ENCODE results near the gene PLPPR3. TPM values are rescaled to one million over a fixed set of nuclear protein-coding genes. Genes with fewer than 3 reads are reported as not detected.

The PLPPR3 gene, protein sequence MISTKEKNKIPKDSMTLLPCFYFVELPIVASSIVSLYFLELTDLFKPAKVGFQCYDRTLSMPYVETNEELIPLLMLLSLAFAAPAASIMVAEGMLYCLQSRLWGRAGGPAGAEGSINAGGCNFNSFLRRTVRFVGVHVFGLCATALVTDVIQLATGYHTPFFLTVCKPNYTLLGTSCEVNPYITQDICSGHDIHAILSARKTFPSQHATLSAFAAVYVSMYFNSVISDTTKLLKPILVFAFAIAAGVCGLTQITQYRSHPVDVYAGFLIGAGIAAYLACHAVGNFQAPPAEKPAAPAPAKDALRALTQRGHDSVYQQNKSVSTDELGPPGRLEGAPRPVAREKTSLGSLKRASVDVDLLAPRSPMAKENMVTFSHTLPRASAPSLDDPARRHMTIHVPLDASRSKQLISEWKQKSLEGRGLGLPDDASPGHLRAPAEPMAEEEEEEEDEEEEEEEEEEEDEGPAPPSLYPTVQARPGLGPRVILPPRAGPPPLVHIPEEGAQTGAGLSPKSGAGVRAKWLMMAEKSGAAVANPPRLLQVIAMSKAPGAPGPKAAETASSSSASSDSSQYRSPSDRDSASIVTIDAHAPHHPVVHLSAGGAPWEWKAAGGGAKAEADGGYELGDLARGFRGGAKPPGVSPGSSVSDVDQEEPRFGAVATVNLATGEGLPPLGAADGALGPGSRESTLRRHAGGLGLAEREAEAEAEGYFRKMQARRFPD
- not detected for total RNA-seq

DNA sequence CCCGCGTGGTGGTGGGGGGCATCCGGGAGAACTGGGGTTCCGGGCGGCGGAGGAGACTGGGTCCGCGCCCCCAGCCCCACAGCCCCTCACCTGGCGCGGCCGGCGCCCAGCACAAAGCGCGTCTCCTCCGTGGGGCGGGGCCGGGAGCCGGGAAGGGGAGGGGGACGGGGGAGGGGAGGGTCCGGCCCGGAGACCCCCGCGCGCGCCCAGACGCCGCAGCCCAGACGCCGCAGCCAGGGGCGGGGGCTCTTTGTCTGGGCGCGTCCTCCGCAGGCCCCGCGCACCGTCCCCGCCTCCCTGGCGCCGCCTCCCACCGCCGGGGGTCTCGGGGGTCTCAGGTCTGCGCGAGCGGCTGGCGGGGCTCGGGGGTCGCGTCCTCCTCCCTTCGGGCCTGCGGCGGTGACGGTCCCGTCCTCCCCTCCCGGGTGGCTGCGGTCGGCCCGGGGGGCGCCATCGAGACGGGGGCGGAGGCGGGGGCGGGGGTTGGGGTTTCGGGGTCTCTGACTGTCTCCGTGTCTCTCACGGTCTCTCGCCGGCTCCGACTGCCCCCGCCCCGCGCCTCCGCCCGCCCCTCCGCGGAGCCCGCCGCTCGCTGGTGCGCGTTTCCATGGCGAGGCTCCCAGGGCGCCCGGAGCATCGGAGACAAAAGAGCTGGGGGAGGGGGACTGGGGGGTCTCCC lies at the start of gene PLPPR3:
Gene PLPPR3, minus strand, starts transcription at position 131 of the 679 bp plus-strand sequence. CDS start 396 bp downstream, outside the sequence.
- H3K27me3 Mint-ChIP-seq = no peaks in the 10 kb centered on the region
- no peak within 1 kb of the TSS for H3K27ac Mint-ChIP-seq

DNA sequence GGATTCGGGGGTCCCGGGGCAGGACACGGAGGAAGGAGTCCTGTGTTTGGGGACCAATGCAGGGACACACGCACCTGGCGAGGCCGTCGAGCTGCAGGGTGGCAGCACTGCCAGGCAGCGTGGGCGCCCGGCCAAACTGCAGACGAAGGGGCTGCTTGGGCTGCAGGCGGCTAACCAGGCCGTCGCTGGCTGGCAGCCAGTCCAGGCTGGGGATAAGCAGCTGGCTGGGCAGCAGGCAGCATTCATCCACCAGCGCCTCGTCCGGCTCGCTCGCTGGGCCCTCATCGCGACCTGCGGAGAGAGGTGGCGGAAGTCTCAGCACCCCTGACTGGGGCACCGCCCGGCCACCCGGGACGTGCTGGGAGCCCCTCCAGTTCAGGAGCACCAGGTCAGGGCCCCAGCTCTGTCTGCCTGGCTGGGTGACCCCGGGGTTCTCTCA lies 49.2 kb upstream of the PLPPR3 start:
- Mint-ChIP-seq H3K4me1 (peaks cover 4% of the 10 kb centered on the region), H3K27me3 (no peaks in the 10 kb centered on the region), H3K36me3 (ENCODE audit: low read depth) (peaks cover 35% of the 10 kb centered on the region), H3K9me3 (no peaks in the 10 kb centered on the region), H3K4me3 (no peak overlapping the region), H3K27ac (no peak overlapping the region)
- no peak for ATAC-seq (replicated peaks)

More for the DNA sequence above, at the start of gene PLPPR3:
- peaks cover 3% of the 10 kb centered on the region for H3K36me3 Mint-ChIP-seq (ENCODE audit: low read depth)
- no peaks in the 10 kb centered on the region for H3K9me3 Mint-ChIP-seq
- H3K4me3 Mint-ChIP-seq = no peak within 1 kb of the TSS
- H3K4me1 Mint-ChIP-seq = peaks cover 2% of the 10 kb centered on the region
- no peak for ATAC-seq (replicated peaks)

DNA sequence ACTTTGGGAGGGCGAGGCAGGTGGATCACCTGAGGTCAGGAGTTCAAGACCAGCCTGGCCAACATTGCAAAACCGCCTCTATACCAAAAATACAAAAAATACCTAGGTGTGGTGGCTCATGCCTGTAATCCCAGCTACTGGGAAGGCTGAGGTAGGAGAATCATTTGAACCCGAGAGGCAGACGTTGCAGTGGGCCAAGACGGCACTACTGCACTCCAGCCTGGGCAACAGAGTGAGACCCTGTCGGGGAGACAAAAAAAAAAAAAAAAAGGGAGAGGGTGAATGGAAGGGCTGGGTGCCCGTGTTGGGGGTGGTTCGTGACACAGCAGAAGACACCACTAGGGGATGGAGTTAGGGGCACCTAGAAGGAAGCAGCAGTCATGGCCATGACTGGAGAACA lies 48.6 kb upstream of the PLPPR3 start:
- no peaks in the 10 kb centered on the region for H3K9me3 Mint-ChIP-seq
- H3K27ac Mint-ChIP-seq = no peak overlapping the region
- peaks cover 4% of the 10 kb centered on the region for H3K4me1 Mint-ChIP-seq
- H3K27me3 Mint-ChIP-seq = no peaks in the 10 kb centered on the region
- no peak overlapping the region for H3K4me3 Mint-ChIP-seq
- H3K36me3 Mint-ChIP-seq (ENCODE audit: low read depth) = peaks cover 29% of the 10 kb centered on the region
- no peak for ATAC-seq (replicated peaks)

DNA sequence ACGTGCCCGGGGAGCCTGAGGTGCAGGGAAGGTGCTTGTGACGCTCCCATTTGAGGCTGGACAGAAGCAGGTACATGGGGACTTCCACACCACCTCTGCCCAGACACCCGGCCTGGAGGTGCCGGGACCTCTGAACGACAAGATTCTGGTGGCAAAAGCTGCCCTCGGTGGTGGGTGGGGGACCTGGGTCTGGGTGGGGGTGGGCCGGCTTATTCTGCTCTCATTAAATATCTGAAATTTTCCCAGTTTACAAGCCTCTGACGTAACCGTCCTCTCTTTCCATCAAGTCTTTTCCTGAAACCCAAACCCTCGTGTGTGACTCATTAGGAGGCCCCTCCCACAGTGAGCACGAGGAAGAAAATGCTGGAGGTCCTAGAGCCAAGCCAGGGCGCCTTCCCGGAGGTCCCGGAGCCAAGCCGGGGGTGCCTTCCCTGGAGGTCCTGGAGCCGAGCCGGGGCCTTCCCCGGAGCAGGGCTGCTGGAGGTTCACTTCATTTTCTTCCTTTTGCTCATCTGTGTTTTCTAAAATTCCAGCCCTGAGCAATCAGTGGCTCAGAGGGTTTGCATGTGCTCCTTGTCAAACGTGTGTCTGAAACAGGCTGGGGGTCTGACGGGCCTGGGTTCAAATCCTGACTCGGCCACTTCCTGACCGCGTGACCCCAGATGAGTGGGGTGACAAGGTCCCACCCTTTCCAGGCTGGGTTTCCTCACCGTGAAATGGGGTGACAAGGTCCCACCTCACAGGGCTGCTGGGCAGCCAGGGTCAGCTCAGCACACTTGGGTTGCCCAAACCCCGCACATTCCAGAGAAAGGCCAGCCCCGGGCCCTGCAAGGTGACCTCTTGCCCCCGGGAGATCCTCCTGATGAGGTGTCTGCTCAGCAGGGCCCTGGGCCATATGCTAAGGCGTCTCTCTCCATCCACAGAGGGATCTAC lies 47.8 kb upstream of the PLPPR3 start:
- H3K27me3 Mint-ChIP-seq = no peaks in the 10 kb centered on the region
- no peaks in the 10 kb centered on the region for H3K9me3 Mint-ChIP-seq

DNA sequence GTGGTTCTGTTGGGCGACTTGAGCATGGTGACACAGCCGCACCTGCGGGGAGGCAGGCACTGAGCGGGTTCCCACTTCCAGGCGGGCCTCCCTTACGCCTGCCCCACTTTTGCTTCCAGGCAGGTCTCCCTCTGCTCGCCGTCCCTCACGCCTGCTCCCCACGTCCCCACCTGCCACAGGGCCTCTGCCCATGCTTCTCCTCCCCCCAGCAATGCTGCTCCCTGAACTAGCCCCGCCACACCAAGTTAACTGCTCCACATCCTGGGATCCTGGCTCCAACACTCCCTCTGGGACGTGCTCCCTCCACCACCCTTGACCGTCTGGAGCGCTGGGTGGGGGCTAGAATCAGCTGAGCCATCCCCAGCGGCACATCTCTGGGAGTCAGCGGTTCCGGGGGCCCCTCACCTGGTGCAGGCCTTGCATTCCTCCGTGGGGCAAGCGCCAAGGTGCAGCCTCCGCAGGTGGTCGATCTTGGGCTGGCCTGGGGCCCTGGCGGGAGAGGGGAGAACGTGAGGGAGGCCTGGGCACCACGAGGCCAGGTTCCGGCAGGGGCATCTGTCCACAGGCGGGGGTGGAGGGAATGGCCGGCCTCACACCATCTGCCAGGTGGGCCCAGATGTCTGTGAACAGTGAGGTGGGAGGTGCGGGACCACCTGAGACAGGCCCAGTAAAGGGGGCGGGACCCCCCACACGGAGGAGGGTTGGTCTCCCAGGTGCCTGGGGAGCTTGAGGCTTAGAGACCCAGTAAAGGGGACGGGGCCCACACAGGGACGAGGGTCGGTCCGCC lies 46.9 kb upstream of the PLPPR3 start:
- no peak for ATAC-seq (replicated peaks)
- Mint-ChIP-seq H3K27ac (no peak overlapping the region), H3K9me3 (no peaks in the 10 kb centered on the region), H3K27me3 (no peaks in the 10 kb centered on the region), H3K4me3 (no peak overlapping the region), H3K36me3 (ENCODE audit: low read depth) (peaks cover 29% of the 10 kb centered on the region), H3K4me1 (peaks cover 4% of the 10 kb centered on the region)

More for the DNA sequence above, 47.8 kb upstream of the PLPPR3 start:
- ATAC-seq (replicated peaks) = no peak
- peaks cover 29% of the 10 kb centered on the region for H3K36me3 Mint-ChIP-seq (ENCODE audit: low read depth)
- H3K27ac Mint-ChIP-seq = no peak overlapping the region
- H3K4me3 Mint-ChIP-seq = no peak overlapping the region
- H3K4me1 Mint-ChIP-seq = peaks cover 4% of the 10 kb centered on the region

DNA sequence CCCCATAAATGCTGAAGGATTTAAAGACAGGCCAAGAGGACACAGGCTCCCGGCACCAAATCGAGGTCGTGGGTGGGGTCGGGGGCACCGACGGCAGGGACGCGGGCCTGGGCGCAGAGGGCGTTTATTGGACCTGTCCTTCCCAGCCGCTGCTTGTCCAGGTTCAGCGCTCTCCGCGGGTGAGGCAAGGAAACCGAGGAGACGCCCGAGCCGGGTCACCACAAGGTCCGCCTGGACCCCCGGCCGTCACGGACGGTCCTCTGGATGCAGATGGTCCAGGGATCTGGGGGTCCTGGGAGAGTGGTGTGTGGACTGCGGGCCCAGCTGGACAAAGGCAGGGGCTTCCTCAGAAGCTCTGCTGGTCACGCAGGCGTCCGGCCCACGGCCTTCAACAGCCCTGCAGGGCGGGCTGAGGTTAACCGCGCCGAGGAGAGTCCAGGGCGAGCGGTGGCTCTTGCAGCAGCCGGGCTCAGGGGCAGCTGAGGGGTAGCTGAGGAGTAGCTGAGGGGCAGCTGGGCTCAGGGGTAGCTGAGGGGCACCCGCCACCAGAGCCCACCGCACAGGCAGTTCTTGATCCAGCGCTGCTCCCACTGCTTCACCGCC lies 46.2 kb upstream of the PLPPR3 start:
- ATAC-seq (replicated peaks) = no peak
- H3K36me3 Mint-ChIP-seq (ENCODE audit: low read depth) = peaks cover 29% of the 10 kb centered on the region
- no peak overlapping the region for H3K27ac Mint-ChIP-seq
- no peaks in the 10 kb centered on the region for H3K9me3 Mint-ChIP-seq
- H3K4me3 Mint-ChIP-seq = no peak overlapping the region
- peaks cover 4% of the 10 kb centered on the region for H3K4me1 Mint-ChIP-seq
- H3K27me3 Mint-ChIP-seq = no peaks in the 10 kb centered on the region

DNA sequence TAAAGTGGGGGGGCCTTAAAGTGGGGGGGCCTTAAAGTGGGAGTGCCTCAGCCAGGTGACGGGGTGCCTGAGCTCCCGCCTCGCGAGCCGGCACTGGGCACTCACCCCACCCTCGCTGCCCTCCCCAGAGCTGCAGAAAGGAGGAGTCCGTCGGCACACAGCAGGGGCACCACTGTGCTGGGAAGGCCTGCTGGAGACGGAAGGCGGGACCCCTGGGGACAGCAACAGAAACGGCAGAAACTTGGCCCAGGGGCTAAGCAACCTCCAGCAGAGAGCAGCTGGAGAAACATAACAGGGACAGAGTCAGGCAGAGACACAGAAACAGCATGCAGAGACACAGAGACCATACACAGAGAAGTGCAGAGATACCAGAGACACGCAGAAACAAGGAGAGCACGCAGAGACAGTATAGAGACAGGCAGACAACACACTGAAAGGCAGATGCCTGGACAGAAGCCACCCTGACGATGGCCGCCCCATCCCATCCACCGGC lies 45.6 kb upstream of the PLPPR3 start:
- Mint-ChIP-seq H3K27ac (no peak overlapping the region), H3K27me3 (no peaks in the 10 kb centered on the region), H3K36me3 (ENCODE audit: low read depth) (peaks cover 29% of the 10 kb centered on the region), H3K9me3 (no peaks in the 10 kb centered on the region), H3K4me1 (peaks cover 4% of the 10 kb centered on the region), H3K4me3 (no peak overlapping the region)
- ATAC-seq (replicated peaks) = no peak

DNA sequence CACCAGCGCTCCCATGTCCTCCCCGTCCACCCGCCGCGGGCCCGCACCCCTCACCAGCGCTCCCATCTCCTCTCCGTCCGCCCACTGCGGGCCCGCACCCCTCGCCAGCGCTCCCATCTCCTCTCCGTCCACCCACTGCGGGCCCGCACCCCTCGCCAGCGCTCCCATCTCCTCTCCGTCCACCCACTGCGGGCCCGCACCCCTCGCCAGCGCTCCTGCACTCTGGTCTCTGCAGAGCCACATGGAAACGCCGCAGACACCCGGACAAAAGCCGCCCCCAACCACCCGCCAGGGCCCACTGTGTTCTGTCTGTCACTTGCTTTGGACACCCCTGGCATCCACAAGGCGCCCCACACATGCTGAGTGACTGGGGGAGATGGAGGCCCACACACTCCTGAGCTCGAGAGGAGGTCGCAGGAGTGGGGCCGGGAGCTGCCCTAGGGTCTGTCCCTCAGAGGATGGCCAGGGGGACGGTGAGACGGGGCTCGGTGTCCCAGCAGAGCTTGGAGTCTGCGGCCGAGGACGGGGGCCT lies 45.1 kb upstream of the PLPPR3 start:
- no peak overlapping the region for H3K4me3 Mint-ChIP-seq
- no peak overlapping the region for H3K27ac Mint-ChIP-seq
- H3K9me3 Mint-ChIP-seq = no peaks in the 10 kb centered on the region
- H3K36me3 Mint-ChIP-seq (ENCODE audit: low read depth) = peaks cover 29% of the 10 kb centered on the region
- H3K4me1 Mint-ChIP-seq = peaks cover 4% of the 10 kb centered on the region
- no peak for ATAC-seq (replicated peaks)
- H3K27me3 Mint-ChIP-seq = no peaks in the 10 kb centered on the region

DNA sequence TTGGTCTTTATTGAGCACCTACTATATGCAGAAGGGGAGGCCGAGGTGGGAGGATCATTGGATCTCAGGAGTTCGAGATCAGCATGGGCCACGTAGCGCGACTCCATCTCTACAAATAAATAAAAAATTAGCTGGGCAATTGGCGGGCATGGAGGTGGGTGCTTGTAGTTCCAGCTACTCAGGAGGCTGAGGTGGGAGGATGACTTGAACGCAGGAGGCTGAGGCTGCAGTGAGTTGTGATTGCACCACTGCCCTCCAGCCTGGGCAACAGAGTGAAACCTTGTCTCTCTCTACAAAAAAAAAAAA lies 41.5 kb upstream of the PLPPR3 start:
- Mint-ChIP-seq H3K9me3 (no peaks in the 10 kb centered on the region), H3K4me3 (peak overlapping the region; percentile 71), H3K27ac (peak overlapping the region; percentile 81), H3K4me1 (peaks cover 4% of the 10 kb centered on the region), H3K27me3 (no peaks in the 10 kb centered on the region), H3K36me3 (ENCODE audit: low read depth) (peaks cover 8% of the 10 kb centered on the region)
- no peak for ATAC-seq (replicated peaks)

DNA sequence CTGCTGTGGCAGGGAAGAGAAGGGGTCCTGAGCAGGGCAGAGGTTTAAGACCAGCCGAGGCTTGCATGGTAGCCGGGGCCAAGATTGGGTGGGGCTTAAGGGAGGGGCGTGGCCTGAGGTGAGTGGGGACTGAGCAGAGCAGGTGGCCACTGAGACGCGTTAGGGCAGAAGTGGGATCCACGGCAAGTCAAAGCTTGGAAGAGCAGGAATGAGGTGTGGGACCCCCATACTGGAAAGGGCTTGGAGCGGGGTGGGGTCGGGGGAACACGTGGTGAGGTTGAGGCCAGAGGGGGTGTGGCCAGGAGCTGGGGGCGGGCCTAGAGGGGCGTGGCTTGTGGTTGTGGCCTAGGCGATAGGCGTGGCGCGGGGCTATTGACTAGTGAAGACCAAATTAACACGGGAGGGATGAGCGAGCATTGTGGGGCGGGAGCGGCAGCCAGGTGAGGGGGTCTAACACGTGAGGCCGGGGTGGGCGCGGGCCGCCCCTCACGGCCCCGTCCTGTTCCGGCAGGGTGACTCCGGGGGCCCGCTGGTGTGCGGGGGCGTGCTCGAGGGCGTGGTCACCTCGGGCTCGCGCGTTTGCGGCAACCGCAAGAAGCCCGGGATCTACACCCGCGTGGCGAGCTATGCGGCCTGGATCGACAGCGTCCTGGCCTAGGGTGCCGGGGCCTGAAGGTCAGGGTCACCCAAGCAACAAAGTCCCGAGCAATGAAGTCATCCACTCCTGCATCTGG lies 41.0 kb upstream of the PLPPR3 start:
- peaks cover 4% of the 10 kb centered on the region for H3K4me1 Mint-ChIP-seq
- ATAC-seq (replicated peaks) = peak; percentile 59
- H3K27ac Mint-ChIP-seq = no peak overlapping the region
- H3K4me3 Mint-ChIP-seq = peak overlapping the region; percentile 71
- no peaks in the 10 kb centered on the region for H3K9me3 Mint-ChIP-seq
- H3K36me3 Mint-ChIP-seq (ENCODE audit: low read depth) = peaks cover 7% of the 10 kb centered on the region
- no peaks in the 10 kb centered on the region for H3K27me3 Mint-ChIP-seq

DNA sequence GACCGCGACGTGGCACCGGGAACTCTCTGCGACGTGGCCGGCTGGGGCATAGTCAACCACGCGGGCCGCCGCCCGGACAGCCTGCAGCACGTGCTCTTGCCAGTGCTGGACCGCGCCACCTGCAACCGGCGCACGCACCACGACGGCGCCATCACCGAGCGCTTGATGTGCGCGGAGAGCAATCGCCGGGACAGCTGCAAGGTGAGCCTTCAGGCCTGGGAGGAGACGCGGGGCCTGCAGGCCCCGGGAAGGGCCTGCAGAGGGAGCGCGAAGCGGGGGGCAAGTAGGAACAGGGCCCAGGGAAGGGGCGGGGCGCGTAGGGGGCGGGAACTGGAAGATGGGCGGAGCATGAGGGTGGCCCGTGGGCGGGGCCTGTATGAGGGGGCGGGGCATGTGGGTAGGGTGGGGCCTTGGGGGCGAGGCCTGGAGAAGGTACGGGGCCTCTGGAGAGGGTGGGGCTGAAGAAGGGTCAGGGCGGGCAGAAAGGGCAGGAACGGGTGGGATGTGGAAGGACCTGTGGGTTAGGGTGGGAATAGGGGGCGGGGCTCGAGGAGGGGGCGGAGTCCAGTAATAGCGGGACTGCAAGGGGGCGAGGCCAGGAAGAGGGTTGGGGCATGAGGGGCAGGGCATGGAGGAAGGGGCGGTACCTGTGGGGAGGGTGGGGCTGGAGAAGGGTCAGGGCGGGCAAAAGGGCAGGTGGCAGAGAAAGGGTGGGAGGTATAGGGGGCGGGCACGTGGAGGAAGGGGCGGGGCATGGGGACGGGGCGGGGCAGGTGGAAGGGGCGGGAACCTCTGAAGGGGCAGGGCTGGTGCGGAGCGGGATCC lies 40.2 kb upstream of the PLPPR3 start:
- H3K27ac Mint-ChIP-seq = no peak overlapping the region
- no peaks in the 10 kb centered on the region for H3K9me3 Mint-ChIP-seq
- ATAC-seq (replicated peaks) = peak; percentile 21
- H3K36me3 Mint-ChIP-seq (ENCODE audit: low read depth) = no peaks in the 10 kb centered on the region
- no peaks in the 10 kb centered on the region for H3K4me1 Mint-ChIP-seq
- H3K4me3 Mint-ChIP-seq = peak overlapping the region; percentile 71
- no peaks in the 10 kb centered on the region for H3K27me3 Mint-ChIP-seq
